HG03159 (cell line): ENCODE data around the gene SLC13A2.
"Not testable (repeated sequence)": the region's sequence is repeated elsewhere in the genome, so short reads cannot be mapped to it uniquely, and the experiment has no call there.

ENCODE experiments used
- ATAC-seq: cut with Tn5 transposase; IDR thresholded peaks from one replicate; pipeline ENCODE4 v1.9.1; 2021; ENCODE audit warnings: mild to moderate bottlenecking, moderate library complexity; ENCODE audit not compliant: unreplicated experiment

SLC13A2 gene

DNA sequence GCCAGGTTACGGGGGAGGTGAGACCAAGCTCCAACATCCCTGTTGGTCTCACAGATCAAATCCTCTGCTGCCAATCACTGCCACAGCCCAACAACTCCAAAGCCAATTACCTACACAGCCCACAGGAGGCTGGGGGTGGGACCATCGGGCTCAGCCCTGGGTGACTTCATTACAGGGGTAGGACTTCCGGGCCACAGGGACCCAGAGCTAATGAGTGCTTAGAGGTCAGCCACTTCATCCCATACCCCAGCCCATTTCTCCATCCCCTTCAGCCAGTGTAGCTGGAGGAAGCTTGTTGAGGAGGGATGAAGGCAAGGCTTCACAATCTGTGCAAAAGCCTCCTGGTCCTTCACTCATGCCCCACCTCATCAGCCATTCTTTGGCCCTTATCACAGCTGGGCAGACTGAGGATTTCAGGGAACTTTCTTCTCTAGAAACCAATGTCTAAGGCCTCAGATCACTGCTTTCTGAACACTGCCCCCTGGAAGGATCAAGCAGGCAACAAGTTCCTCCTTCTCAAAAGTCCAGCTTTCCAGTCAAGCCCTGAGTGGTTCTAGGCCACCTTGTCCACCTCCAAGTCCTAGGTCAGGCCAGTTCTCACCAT lies 38.5 kb downstream of the SLC13A2 start:
- no peak for ATAC-seq

DNA sequence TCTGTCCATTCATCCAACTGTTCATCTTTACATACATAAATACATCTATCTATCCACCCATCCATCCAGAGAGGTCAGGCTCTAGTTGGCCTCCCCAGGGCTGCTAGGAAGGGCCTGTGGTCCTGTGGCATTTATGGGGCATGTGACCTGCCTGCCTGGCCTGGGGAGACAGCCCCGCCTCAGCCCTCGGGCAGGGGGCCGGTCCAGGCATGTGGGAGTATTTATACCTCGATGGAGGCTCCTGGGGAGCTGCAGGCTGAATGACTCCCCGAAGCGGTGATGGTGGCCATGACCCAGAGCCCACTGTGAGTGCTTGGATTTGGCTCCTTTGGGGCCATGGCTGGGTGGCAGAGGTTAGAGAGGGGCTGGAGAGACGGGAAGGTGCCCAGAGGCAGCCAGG lies 40.0 kb downstream of the SLC13A2 start:
- no peak for ATAC-seq

DNA sequence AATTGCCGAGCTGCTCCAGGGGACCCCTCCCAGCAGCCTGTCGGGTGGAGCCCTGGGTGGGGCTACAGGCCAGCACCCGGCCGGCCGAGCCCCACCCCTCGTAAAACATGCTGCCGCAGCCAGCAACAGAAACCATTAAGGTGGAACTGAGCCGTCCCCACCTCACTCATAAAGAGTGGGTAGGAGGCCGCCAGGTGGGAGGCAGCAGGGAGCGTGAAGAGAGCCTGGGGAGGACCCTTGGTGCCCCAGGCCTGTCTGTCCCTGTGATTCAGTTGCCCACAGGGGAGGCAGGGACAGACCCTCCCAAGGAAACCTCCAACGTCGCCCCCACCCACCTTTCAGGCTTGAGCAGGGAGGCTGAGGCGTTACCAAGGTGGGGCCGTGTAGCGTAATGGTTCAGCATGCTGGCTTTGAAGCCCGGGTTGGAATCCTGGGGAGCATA lies 41.1 kb downstream of the SLC13A2 start:
- no peak for ATAC-seq

DNA sequence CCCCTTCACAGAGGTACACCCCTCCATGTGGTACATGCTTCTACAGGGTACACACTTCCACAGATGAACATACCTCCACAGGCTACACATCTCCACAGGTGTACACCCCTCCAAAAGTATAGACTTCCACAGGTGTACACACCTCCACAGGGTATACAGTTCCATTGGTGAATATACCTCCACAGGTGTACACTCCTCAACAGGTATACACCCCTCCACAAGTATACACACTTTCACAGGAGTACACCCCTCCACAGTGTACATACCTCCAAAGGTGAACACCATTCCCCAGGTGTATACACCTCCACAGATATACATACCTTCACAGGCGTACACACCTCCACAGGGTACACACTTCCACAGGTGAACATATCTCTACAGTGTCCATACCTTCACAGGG lies 42.1 kb downstream of the SLC13A2 start:
- ATAC-seq = no peak

- no peak for ATAC-seq
Measured at GRCh38 chr17:28518132-28518531, 44.7 kb downstream of the SLC13A2 start.

- no peak for ATAC-seq
Measured at GRCh38 chr17:28518578-28518977, 45.1 kb downstream of the SLC13A2 start.

GRCh38 chr17:28519236-28519635 lies 45.8 kb downstream of the SLC13A2 start:
- no peak for ATAC-seq

- ATAC-seq = no peak
Measured at GRCh38 chr17:28520687-28521086, 47.2 kb downstream of the SLC13A2 start.

GRCh38 chr17:28521311-28522085 lies 48.1 kb downstream of the SLC13A2 start:
- no peak for ATAC-seq

- not testable (repeated sequence) for ATAC-seq
Measured at GRCh38 chr17:28522281-28522680, 48.8 kb downstream of the SLC13A2 start.

DNA sequence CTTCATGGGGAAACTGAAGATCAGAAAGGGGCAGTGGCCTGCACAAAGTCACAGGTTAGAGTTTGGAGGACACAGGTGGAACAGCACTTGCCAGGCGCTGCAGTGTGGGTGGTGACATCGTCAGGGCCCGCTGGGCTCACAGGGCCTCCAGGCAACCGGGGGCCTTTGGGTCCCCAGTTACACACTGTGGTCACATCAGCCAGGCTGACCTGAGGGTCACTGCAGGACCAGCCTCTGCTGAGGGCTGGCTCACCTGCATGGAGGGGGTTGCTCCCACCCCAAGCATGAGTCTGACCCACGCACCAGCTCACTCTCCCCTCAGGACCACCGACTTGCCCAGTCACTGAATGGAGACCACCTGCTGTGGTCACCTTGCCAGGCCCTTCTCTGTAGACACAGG lies 49.7 kb downstream of the SLC13A2 start:
- no peak for ATAC-seq

DNA sequence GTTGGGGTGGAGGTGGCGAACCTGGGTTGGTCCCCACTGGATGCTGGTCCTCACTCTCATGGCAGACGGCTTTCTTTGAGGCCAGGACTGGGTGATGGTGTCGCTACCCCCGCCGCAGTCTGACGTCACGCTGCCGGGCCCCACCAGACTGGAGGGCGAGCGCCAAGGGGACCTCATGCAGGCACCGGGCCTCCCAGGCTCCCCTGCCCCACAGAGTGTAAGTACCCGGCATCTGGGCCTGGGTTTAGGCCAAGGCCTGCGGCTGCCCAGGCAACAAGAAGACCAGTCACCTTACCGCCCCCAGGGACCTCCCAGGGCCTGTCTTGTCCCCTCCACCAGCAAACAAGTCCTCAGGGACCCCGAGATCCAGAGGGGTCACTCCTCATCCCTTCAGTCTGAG lies 50.4 kb downstream of the SLC13A2 start:
- ATAC-seq = no peak

DNA sequence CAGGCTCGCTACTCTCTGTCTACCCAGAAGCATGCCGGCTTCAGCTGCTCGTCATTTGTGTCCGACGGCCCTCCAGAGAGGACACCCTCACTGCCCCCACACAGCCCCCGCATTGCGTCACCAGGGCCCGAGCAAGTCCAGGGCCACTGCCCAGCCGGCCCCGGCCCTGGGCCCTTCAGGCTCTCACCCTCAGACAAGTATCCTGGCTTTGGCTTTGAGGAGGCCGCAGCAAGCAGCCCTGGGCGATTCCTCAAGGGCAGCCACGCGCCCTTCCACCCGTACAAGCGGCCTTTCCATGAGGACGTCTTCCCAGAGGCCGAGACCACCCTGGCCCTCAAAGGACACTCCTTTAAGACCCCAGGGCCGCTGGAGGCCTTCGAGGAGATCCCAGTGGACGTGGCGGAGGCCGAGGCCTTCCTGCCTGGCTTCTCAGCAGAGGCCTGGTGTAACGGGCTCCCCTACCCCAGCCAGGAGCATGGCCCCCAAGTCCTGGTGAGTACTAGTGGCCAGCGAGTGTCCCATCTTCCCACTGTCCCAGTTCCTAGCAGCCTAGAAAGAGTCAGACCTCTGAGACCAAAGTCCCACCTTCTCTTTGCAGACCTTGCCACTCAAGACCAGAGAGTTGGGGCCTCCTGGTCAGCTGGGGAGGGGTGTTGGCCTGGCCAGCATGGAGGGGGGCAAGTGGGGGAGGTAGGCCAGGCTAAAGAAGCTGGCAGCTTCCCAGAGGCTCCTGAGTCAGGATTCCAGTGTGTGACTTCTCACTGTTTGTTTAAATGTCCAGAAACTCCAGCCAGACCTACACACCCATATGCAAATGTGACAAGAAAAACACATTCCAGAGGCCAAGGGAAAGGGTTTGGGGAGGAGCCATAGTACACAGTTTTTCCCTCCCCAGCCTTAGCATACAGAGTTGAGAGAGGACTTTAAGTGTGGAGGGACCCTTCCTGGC lies 51.3 kb downstream of the SLC13A2 start:
- no peak for ATAC-seq

DNA sequence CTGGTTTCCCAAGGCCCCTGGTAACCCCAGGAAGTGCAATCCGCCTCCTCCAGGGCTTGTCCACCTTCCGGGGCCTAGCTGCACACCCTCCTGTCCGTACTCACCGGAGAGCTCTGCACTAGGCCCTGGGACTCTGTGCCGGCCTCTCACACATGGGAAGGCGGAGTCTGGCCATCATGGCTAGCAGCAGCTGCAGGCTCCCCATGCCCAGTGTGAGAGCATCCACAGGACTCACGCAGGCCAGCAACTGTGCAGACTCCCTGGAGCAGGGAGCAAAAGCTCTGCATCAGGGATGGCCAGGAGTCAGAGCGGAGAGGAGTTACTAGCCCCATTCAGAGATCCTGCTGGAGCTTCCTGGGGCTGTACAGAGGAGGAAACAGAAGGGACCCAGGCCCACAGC lies 52.9 kb downstream of the SLC13A2 start:
- no peak for ATAC-seq

- ATAC-seq = no peak
Measured at GRCh38 chr17:28527181-28527681, 53.8 kb downstream of the SLC13A2 start.

GRCh38 chr17:28527859-28528258 lies 54.4 kb downstream of the SLC13A2 start:
- ATAC-seq = no peak

GRCh38 chr17:28528327-28529012 lies 55.0 kb downstream of the SLC13A2 start:
- no peak for ATAC-seq

GRCh38 chr17:28529013-28529400 lies 55.6 kb downstream of the SLC13A2 start:
- ATAC-seq = no peak

GRCh38 chr17:28530250-28530649 lies 56.8 kb downstream of the SLC13A2 start:
- ATAC-seq = no peak

GRCh38 chr17:28530926-28531325 lies 57.5 kb downstream of the SLC13A2 start:
- no peak for ATAC-seq
